Measurements from ENCODE around the gene KRT33B. TPM values are rescaled to one million over a fixed set of nuclear protein-coding genes. Genes with fewer than 3 reads are reported as not detected.
"Not testable (repeated sequence)": the region's sequence is repeated elsewhere in the genome, so short reads cannot be mapped to it uniquely, and the experiment has no call there.

KRT33B gene
- total and polyA plus RNA-seq, 11 donors: not detected

DNA sequence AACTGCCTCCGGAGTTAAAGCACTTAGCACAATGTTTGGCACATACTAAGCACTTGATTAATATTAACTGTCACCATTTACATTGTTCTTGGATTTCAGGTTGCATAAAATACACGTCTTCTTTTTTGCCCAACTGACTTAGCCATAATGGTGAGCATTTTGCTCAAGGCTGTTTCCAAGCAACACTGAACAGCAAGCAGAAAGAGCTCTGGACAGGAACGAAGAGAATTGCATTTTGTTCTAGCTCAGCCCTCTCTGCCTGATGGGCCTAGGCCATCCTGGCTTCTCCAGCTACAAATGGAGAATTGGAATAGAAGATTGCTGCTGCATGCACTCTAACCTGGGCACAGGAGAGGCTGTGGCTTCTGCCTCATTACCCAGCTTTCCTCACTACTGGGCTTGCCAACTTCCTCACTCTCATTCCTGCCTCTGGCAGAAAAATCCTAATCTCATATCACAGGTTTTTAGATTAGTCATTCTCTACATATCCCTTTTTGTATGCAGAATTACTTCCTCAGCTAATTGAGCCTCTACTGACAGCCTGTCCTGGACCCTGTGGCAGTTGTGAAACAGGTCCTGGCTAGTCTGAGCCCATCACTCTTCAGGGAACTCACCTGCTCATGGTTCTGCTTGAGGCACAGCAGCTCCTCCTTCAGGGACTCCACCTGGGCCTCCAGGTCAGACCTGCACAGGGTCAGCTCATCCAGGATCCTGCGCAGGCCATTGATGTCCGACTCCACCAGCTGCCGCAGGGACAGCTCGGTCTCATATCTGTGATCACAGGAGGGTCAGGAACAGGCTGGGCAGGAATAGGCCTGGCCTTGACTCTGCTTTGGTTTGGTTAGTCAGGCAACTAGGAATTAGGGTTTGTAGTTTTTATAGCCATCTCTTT, 21.5 kb downstream of the KRT33B start:
- 83 to 88% (median 86%) methylated on average over 6 to 7 of the region's 7 CpGs for WGBS, 4 donors
- no peak for ATAC-seq
- no peaks in the 10 kb centered on the region for H3K36me3 ChIP-seq
- no peaks in the 10 kb centered on the region for H3K4me1 ChIP-seq
- H3K27ac ChIP-seq: no peak overlapping the region
- TF ChIP-seq POLR2A (IDR thresholded peaks at IDR 0.05): no peak
- TF ChIP-seq, protein P1, sequence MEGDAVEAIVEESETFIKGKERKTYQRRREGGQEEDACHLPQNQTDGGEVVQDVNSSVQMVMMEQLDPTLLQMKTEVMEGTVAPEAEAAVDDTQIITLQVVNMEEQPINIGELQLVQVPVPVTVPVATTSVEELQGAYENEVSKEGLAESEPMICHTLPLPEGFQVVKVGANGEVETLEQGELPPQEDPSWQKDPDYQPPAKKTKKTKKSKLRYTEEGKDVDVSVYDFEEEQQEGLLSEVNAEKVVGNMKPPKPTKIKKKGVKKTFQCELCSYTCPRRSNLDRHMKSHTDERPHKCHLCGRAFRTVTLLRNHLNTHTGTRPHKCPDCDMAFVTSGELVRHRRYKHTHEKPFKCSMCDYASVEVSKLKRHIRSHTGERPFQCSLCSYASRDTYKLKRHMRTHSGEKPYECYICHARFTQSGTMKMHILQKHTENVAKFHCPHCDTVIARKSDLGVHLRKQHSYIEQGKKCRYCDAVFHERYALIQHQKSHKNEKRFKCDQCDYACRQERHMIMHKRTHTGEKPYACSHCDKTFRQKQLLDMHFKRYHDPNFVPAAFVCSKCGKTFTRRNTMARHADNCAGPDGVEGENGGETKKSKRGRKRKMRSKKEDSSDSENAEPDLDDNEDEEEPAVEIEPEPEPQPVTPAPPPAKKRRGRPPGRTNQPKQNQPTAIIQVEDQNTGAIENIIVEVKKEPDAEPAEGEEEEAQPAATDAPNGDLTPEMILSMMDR (IDR thresholded peaks at IDR 0.05): no peak
- DNase-seq: no peak
- H3K9me3 ChIP-seq: no peaks in the 10 kb centered on the region
- no peak overlapping the region for H3K4me3 ChIP-seq
- H3K27me3 ChIP-seq: peaks cover 0 to 5% (median 0%) of the 10 kb centered on the region in 9 donors
- intact Hi-C loops (cut with DNase I): no loop called here

DNA sequence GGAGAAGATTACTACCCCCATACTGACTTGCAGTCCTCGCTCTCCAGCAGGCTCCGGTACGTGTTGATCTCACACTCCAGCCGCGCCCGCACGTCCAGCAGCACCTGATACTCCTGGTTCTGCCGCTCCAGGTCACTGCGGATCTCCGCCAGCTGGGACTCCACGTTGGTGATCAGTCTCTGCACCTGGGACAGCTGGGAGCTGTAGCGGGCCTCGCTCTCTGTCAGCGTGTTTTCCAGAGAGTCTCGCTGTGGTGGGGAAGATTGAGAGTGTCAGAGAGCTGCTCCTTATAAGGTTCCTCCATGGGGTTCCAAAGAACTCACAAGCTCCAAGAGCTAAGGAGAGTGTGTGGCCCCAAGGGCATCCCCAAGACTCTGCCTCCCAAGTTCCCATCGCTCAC, 23.2 kb downstream of the KRT33B start:
- H3K4me1 ChIP-seq; DNase-seq; H3K9me3 ChIP-seq; H3K27ac ChIP-seq; intact Hi-C loops (cut with DNase I); H3K36me3 ChIP-seq; ATAC-seq; H3K27me3 ChIP-seq; H3K4me3 ChIP-seq: not testable (repeated sequence)
- WGBS, 4 donors: 86 to 90% (median 88%) methylated on average over 15 to 16 of the region's 16 CpGs

DNA sequence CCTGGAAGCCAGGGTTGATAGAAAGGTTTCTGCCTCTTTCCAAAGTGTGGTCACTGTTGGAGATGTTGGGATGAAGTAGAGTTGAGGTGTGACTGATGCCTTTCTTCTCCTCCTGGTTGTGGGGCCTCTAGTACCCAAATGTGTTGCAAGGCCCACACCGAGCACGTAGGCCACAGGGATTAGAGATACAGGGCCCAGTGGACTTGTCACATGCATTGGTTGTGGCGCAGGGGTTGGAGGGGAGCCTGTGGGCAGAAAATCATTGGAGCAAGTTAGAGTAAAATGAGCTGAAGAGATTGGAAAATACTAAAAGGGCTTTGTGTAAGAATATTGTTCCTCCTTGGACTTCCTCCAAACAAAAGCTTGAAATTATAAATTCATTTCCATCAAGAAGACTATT, 23.6 kb downstream of the KRT33B start:
- Histone ChIP-seq H3K4me1 (peaks cover 0 to under 1% (median 0%) of the 10 kb centered on the region in 12 donors), H3K27me3 (no peaks in the 10 kb centered on the region), H3K4me3 (no peak overlapping the region), H3K9me3 (peaks cover 0 to 10% (median 0%) of the 10 kb centered on the region in 12 donors), H3K36me3 (no peaks in the 10 kb centered on the region), H3K27ac (no peak overlapping the region)
- intact Hi-C loops (cut with DNase I): no loop called here
- TF ChIP-seq, protein P1 (IDR thresholded peaks at IDR 0.05): no peak
- no peak for ATAC-seq
- WGBS, 4 donors: 81 to 91% (median 90%) methylated on average over 3 of the region's 3 CpGs
- no peak for DNase-seq

DNA sequence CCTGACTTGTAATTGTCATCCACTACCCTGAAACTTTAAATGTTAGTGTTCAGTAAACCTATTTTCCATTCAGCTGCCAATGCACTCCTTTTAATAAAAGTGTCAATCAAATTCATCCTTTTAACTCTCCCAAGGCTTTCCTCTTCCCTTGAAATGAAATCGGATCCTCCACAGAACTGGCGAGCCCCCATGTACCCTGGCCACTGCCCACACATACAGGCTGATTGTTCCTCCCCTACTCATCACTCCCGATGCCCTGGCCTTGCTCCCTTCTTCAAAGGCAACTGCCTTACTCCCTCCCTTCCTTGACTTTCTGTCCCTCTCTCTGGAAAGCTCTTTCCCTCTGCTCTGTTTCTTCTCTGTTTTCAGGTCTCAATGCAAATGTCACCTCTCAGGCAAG, 26.6 kb downstream of the KRT33B start:
- DNase-seq: no peak
- ATAC-seq: no peak
- Histone ChIP-seq H3K36me3 (no peaks in the 10 kb centered on the region), H3K27ac (no peak overlapping the region), H3K9me3 (peaks cover 0 to 10% (median 0%) of the 10 kb centered on the region in 12 donors), H3K4me3 (no peak overlapping the region), H3K27me3 (no peaks in the 10 kb centered on the region), H3K4me1 (peaks cover 0 to 25% (median 0%) of the 10 kb centered on the region in 12 donors)
- 72 to 79% (median 76%) methylated on average over 3 of the region's 3 CpGs for WGBS, 4 donors
- intact Hi-C loops (cut with DNase I): no loop called here
- TF ChIP-seq, protein P1 (IDR thresholded peaks at IDR 0.05): no peak
- TF ChIP-seq POLR2A (IDR thresholded peaks at IDR 0.05): no peak

All from heart left ventricle (tissue), 16 donors.